HG03457 (cell line): ENCODE results near the gene ENPP6.
"Not testable (repeated sequence)": the region's sequence is repeated elsewhere in the genome, so short reads cannot be mapped to it uniquely, and the experiment has no call there.

ENCODE experiments used
- ATAC-seq: cut with Tn5 transposase; IDR thresholded peaks from one replicate; pipeline ENCODE4 v1.9.1; 2021; ENCODE audit warnings: moderate number of reproducible peaks; ENCODE audit not compliant: unreplicated experiment

The ENPP6 gene

GRCh38 chr4:184066584-184067300 is 150.9 kb downstream of the ENPP6 start:
- ATAC-seq = no peak

- ATAC-seq = no peak
These were observed 152.8 kb downstream of the ENPP6 start for GRCh38 chr4:184064877-184065276.

GRCh38 chr4:184062769-184063168 is 154.9 kb downstream of the ENPP6 start:
- ATAC-seq = no peak

DNA sequence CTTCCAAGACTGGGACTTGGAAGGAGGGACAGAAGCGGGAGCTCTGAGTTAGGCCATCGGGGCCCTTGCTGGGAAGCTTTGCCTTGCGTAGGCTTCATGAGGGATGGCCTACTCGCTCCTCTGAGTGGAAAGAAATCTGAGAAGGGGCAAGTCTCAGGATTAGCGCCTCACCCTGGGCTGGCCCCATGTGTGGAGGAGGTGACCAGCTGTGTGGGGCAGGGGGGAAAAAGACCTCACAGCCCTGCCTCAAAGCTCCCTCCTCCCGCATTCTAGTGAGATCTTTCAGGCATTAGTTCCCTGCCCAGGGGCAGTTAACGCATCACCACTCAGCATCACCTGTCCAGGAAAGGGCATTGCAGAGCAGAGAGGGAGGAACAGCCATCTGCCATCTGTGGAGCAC is 156.1 kb downstream of the ENPP6 start:
- no peak for ATAC-seq

DNA sequence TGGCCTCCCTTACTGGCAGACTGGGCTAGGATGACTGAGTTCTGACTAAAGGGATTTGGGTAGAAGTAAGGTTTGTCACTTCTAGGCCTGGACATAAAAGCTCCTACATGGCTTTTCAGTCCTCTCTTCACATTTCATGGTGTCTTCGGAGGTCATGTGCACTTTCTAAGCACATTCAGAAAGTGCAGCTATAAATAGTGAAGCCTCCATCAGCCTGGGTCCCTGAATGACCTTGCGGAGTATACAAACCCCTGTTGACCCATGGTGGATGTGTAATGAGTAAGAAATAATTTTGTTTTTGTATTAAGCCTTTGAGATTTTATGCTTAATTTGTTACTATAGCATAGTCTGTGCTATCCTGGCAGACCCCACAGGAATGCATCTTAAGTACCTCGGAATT is 158.6 kb downstream of the ENPP6 start:
- ATAC-seq = no peak

- ATAC-seq = no peak
These were observed 159.6 kb downstream of the ENPP6 start for GRCh38 chr4:184058026-184058425.

DNA sequence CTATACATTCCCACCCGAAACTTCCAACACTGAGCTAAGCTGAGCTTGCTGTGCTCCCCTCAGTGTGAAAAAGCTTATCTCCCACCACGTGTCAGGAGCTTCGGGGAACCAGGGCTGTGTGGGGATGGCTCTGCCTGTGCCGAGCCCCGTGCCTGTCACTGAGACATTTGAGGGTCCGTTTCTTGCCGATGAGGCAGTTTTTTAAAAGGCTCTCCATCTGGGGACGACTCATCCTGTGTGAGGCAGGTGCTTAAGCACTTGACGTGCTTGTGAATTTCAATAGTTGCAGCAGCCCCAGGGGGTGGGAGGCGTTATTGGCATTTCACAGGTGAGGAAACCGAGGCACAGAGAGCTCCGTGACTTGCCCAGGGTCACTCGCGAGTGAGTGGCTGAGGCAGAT is 160.8 kb downstream of the ENPP6 start:
- no peak for ATAC-seq

DNA sequence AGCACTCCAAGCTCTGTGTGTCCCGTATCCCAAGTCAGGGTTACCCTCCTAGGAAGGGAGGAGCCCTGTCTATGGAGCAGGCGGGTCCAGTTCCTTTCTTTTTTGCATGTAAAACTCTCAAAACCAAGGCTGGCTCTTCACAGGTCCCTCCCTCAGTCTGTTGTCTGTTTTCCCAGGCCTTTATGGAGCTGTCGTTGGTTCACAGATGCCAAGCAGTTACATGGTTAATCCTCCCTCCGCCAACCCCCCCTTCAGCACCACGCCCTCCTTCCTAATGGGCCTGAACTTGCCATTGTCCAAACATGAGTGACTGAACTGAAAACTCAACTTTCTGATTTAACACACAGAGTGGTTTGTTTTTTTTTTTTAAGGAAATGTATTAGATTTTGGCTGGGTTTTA is 164.2 kb downstream of the ENPP6 start:
- ATAC-seq = no peak

DNA sequence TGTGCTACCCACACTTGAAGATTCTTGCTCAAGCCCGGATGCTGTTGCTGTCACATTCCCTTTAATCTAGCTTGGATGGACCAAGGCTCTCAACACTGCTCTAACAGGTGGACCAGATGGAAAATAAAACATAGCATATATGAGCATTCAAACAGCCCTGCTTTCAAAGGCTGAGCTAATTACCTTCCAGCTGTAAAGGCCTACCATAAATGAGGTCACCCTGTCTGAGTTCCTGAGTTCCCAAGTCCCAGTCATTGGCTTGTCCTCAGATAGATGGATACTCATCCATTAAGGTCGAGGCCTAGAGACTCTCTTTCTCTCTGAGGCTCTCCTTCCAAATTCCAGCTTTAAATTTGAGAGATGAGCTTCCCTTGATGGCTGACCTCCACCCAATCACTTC is 165.1 kb downstream of the ENPP6 start:
- ATAC-seq = no peak

DNA sequence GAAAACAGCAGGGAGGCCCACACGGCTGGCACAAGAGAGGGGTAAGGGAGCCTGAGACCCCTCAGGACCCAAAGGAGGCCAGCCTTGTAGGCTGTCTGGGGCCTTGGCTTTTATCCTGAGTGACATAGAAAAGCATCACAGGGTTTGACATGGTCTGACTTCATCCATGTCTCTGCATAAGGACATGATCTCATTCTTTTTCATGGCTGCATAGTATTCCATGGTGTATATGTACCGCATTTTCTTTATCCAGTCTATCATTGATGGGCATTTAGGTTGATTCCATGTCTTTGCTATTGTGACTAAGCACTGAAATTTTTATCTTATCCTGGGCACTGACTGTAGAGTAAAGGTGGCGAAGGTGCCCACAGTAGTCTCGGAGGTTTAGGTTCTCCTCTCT is 166.4 kb downstream of the ENPP6 start:
- not testable (repeated sequence) for ATAC-seq

DNA sequence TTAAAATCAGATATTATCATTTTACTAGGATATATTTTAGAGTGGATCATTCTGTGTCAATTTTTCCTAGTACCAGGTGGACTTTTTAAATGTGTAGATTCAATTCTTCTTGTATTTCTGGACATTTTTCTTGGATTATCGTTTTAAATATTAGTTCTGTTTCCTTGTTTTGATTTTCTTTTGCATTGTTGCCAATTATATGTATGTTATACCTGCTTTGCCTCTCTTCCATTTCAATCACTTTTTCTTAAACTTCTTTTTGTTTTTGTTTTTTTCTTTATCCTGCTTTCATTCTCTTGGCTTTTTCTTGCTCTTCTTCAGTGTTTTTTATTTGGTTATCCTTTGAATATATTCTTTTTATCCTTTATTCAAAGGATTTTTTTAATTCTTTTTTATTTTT is 171.5 kb downstream of the ENPP6 start:
- ATAC-seq = no peak

- no peak for ATAC-seq
These were observed 176.5 kb downstream of the ENPP6 start for GRCh38 chr4:184041156-184041555.

GRCh38 chr4:184039963-184040383 is 177.7 kb downstream of the ENPP6 start:
- no peak for ATAC-seq
